ENCODE data around the gene NTSR2. TPM values are rescaled to one million over a fixed set of nuclear protein-coding genes. Genes with fewer than 3 reads are reported as not detected.

The NTSR2 gene
- total RNA-seq, 6 experiments from 2014 or later, result not detected

GRCh38 chr2:11657646-11658045 lies 12.3 kb downstream of the NTSR2 start:
- peaks cover 4% of the 10 kb centered on the region; the same call in 1 of the 2 replicates for H3K4me1 Mint-ChIP-seq (ENCODE audit: low read depth)
- peaks cover 6% of the 10 kb centered on the region for H3K36me3 Mint-ChIP-seq (ENCODE audit: low read depth)
- TF ChIP-seq, protein P1, sequence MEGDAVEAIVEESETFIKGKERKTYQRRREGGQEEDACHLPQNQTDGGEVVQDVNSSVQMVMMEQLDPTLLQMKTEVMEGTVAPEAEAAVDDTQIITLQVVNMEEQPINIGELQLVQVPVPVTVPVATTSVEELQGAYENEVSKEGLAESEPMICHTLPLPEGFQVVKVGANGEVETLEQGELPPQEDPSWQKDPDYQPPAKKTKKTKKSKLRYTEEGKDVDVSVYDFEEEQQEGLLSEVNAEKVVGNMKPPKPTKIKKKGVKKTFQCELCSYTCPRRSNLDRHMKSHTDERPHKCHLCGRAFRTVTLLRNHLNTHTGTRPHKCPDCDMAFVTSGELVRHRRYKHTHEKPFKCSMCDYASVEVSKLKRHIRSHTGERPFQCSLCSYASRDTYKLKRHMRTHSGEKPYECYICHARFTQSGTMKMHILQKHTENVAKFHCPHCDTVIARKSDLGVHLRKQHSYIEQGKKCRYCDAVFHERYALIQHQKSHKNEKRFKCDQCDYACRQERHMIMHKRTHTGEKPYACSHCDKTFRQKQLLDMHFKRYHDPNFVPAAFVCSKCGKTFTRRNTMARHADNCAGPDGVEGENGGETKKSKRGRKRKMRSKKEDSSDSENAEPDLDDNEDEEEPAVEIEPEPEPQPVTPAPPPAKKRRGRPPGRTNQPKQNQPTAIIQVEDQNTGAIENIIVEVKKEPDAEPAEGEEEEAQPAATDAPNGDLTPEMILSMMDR (IDR thresholded peaks at IDR 0.05), result no peak
- no peak overlapping the region for H3K4me3 Mint-ChIP-seq
- peaks cover 9% of the 10 kb centered on the region for H3K9me3 Mint-ChIP-seq
- no peak for DNase-seq
- peaks cover 37% of the 10 kb centered on the region for H3K27me3 Mint-ChIP-seq (ENCODE audit: insufficient read depth)
- no peak overlapping the region for H3K27ac Mint-ChIP-seq

DNA sequence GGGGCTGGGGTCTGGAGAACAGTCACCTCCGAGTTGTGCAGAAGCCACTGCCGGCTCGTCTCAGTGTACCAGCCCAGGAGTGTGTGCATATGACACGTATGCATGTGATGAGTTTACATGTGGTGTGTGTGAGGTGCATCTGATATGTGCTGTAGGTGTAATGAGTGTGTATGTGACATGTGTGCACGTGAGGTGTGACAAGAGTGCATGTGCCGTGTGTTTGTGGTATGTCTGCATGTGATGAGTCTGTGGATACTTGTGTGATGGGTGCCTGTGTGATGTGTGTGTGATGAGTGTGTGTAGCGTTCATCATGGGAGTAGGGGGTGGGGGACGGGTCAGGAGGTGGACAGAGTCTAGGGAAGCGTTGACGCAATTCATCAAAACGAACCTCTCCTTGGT lies 12.8 kb downstream of the NTSR2 start:
- TF ChIP-seq, protein P1 (IDR thresholded peaks at IDR 0.05), result no peak
- no peak overlapping the region for H3K4me3 Mint-ChIP-seq
- no peak overlapping the region for H3K27ac Mint-ChIP-seq
- H3K36me3 Mint-ChIP-seq (ENCODE audit: low read depth), result peaks cover 4% of the 10 kb centered on the region
- DNase-seq, result no peak
- H3K4me1 Mint-ChIP-seq (ENCODE audit: low read depth), result peaks cover 5% of the 10 kb centered on the region; the same call in 1 of the 2 replicates
- peaks cover 4% of the 10 kb centered on the region for H3K9me3 Mint-ChIP-seq
- H3K27me3 Mint-ChIP-seq (ENCODE audit: insufficient read depth), result peaks cover 42% of the 10 kb centered on the region

DNA sequence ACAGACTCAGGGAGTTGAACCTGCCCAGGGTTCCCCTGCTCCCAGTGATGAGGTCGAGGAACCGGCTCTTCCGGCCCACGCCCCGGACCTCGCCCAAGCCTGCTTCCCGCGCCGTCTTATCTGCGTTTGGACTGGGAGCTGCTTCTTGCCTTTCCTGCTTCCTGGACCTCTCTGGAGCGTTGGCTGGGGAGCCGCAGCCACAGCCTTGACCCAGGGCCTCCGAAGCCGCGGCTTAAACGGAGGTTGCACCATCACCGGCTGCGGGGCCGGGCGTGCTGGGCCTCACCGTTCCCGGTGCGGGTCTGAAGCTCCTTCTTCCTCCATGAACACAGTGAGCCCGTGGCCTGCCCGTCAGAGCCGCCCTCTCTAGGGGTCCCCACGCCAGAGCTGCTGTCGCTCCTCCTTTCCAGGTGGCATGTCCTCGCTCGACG lies 13.3 kb downstream of the NTSR2 start:
- DNase-seq, result no peak
- Mint-ChIP-seq H3K36me3 (ENCODE audit: low read depth) (no peaks in the 10 kb centered on the region), H3K27ac (no peak overlapping the region), H3K4me1 (ENCODE audit: low read depth) (peaks cover 5% of the 10 kb centered on the region; the same call in 1 of the 2 replicates), H3K27me3 (ENCODE audit: insufficient read depth) (peaks cover 44% of the 10 kb centered on the region), H3K9me3 (no peaks in the 10 kb centered on the region), H3K4me3 (no peak overlapping the region)
- TF ChIP-seq, protein P1 (IDR thresholded peaks at IDR 0.05), result no peak

- no peaks in the 10 kb centered on the region for H3K36me3 Mint-ChIP-seq (ENCODE audit: low read depth)
- peaks cover 41% of the 10 kb centered on the region for H3K27me3 Mint-ChIP-seq (ENCODE audit: insufficient read depth)
- TF ChIP-seq, protein P1 (IDR thresholded peaks at IDR 0.05), result no peak
- H3K9me3 Mint-ChIP-seq, result no peaks in the 10 kb centered on the region
- no peak overlapping the region for H3K4me3 Mint-ChIP-seq
- H3K27ac Mint-ChIP-seq, result no peak overlapping the region
- DNase-seq, result no peak
- peaks cover 5% of the 10 kb centered on the region; the same call in 1 of the 2 replicates for H3K4me1 Mint-ChIP-seq (ENCODE audit: low read depth)
Measured at GRCh38 chr2:11656252-11656651, 13.7 kb downstream of the NTSR2 start.

DNA sequence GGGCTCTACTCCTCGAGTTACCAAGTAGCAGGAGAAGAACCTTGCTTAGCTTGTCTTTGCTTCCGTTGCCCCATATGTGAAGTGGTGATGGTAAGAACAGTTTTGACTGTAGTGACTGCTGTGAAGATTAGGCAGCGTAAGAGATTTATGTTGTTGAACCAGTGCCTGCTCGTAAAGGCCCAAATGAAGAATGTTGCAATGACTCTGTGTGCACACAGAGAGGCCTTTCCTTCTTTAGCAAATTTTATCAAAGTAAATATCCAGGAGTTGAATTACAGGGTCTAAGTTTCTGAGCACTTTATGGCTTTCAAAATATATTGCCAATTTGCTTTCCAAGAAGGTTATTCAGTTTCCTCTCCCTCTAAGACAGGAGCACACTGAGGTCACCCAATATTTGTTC lies 14.5 kb downstream of the NTSR2 start:
- H3K27me3 Mint-ChIP-seq (ENCODE audit: insufficient read depth), result peaks cover 34% of the 10 kb centered on the region
- TF ChIP-seq, protein P1 (IDR thresholded peaks at IDR 0.05), result no peak
- no peaks in the 10 kb centered on the region for H3K9me3 Mint-ChIP-seq
- H3K27ac Mint-ChIP-seq, result no peak overlapping the region
- H3K36me3 Mint-ChIP-seq (ENCODE audit: low read depth), result no peaks in the 10 kb centered on the region
- no peak overlapping the region for H3K4me3 Mint-ChIP-seq
- no peak for DNase-seq
- peaks cover 5% of the 10 kb centered on the region; the same call in 1 of the 2 replicates for H3K4me1 Mint-ChIP-seq (ENCODE audit: low read depth)

DNA sequence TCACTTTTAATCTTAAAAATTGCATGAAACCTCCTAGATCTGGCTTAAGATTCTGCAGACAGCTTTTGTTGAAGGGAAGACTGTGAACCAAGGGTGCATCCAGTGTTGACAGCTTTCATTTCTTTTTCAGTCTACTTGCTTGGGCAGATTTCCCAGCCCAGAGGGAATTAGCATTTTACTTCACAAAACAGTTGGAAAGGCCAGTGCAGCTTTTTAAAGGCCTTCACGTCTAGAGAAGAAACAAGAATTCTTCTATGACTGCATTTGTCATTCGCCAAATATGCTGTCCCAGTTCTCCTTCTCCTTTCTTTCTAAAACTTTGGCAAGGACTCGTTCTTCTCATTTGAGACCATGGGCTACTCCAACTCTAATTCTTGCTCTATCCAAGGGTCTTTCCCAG lies 17.4 kb downstream of the NTSR2 start:
- no peaks in the 10 kb centered on the region for H3K36me3 Mint-ChIP-seq (ENCODE audit: low read depth)
- H3K27ac Mint-ChIP-seq, result no peak overlapping the region
- DNase-seq, result peak; percentile 12
- H3K9me3 Mint-ChIP-seq, result 0 out of 2 replicates have a peak, but pooled peaks cover 4% of the 10 kb centered on the region
- peaks cover 5% of the 10 kb centered on the region; the same call in 1 of the 2 replicates for H3K4me1 Mint-ChIP-seq (ENCODE audit: low read depth)
- H3K27me3 Mint-ChIP-seq (ENCODE audit: insufficient read depth), result peaks cover 20% of the 10 kb centered on the region
- no peak overlapping the region for H3K4me3 Mint-ChIP-seq
- TF ChIP-seq, protein P1 (IDR thresholded peaks at IDR 0.05), result no peak

Measured in HFFc6 (cell line).